Keratinocyte (primary cell): Measurements from ENCODE around the gene BCS1L. TPM values are rescaled to one million over a fixed set of nuclear protein-coding genes. Genes with fewer than 3 reads are reported as not detected.

Source experiments
- DNase-seq: peaks from one replicate; pipeline ENCODE4 v3.0.0-alpha.2; 2011; ENCODE audit warnings: low read depth, missing footprints, low spot score
- FAIRE-seq: peaks from 2 replicates; lab custom pipeline; 2011; peaks lifted over from hg19 to GRCh38; lab: Jason Lieb, UNC
- H2AFZ ChIP-seq: 2 replicates; pipeline ENCODE4 v1.6.0; 2012; ENCODE audit warnings: low read length, control low read depth, inconsistent platforms; ENCODE audit not compliant: control insufficient read depth
- H3K27ac ChIP-seq: 2 replicates; pipeline ENCODE4 v1.5.1; 2011; ENCODE audit warnings: low read length; ENCODE audit not compliant: control insufficient read depth, insufficient read depth
- H3K27me3 ChIP-seq: 3 replicates; pipeline ENCODE4 v1.6.0; 2011; ENCODE audit warnings: low read length; ENCODE audit not compliant: control insufficient read depth, insufficient read depth; ENCODE audit errors: extremely low read depth
- H3K36me3 ChIP-seq, 2 experiments: 2 replicates in 1 of 2; 3 replicates in 1 of 2; pipeline ENCODE4 v1.5.1; 2011; ENCODE audit warnings: low read length in 2 of 2, mild to moderate bottlenecking in 1 of 2; ENCODE audit not compliant: control insufficient read depth in 2 of 2, insufficient read depth in 2 of 2; ENCODE audit errors: extremely low read depth in 1 of 2
- H3K4me1 ChIP-seq: 3 replicates; pipeline ENCODE4 v1.5.1; 2011; ENCODE audit warnings: low read length; ENCODE audit not compliant: control insufficient read depth, insufficient read depth; ENCODE audit errors: extremely low read depth
- H3K4me2 ChIP-seq: 3 replicates; pipeline ENCODE4 v1.6.0; 2011; ENCODE audit warnings: low read depth, low read length; ENCODE audit not compliant: control insufficient read depth, insufficient read depth; ENCODE audit errors: extremely low read depth
- H3K4me3 ChIP-seq, 3 experiments: fragments of 200-600 bp in 1 of 3; sonication (generic) in 1 of 3; 2 replicates in 2 of 3; 3 replicates in 1 of 3; pipeline ENCODE4 v1.5.1; 2011 to 2016; ENCODE audit warnings: low read length in 3 of 3, mild to moderate bottlenecking in 3 of 3, control low read depth in 2 of 3, inconsistent platforms in 1 of 3, low read depth in 1 of 3, mixed read lengths in 1 of 3, mixed run types in 1 of 3, moderate library complexity in 1 of 3; ENCODE audit not compliant: control insufficient read depth in 2 of 3, insufficient read depth in 2 of 3; ENCODE audit errors: extremely low read depth in 1 of 3
- H3K79me2 ChIP-seq: 2 replicates; pipeline ENCODE4 v1.6.0; 2012; ENCODE audit warnings: low read length; ENCODE audit not compliant: control insufficient read depth, insufficient read depth
- H3K9ac ChIP-seq: 3 replicates; pipeline ENCODE4 v1.6.0; 2011; ENCODE audit warnings: low read length; ENCODE audit not compliant: control insufficient read depth, insufficient read depth; ENCODE audit errors: extremely low read depth
- H3K9me1 ChIP-seq: 3 replicates; pipeline ENCODE4 v1.6.0; 2011; ENCODE audit warnings: low read length; ENCODE audit not compliant: control insufficient read depth, insufficient read depth; ENCODE audit errors: extremely low read depth
- H3K9me3 ChIP-seq: 2 replicates; pipeline ENCODE4 v1.5.1; 2012; ENCODE audit warnings: low read depth, low read length; ENCODE audit not compliant: control insufficient read depth
- H4K20me1 ChIP-seq: 3 replicates; pipeline ENCODE4 v1.6.0; 2011; ENCODE audit warnings: low read length; ENCODE audit not compliant: control insufficient read depth, insufficient read depth; ENCODE audit errors: extremely low read depth
- CTCF ChIP-seq, 3 experiments: IDR thresholded peaks in 1 of 3; conservative IDR thresholded peaks in 1 of 3; optimal IDR thresholded peaks in 1 of 3; 2 replicates in 2 of 3; 3 replicates in 1 of 3; pipeline versions ENCODE3 to v1.5.1; 2011; ENCODE audit warnings: low read length in 3 of 3, mild to moderate bottlenecking in 3 of 3, moderate library complexity in 2 of 3, control low read depth in 1 of 3, inconsistent platforms in 1 of 3; ENCODE audit not compliant: insufficient read depth in 2 of 3; ENCODE audit errors: extremely low read depth in 1 of 3
- EZH2 ChIP-seq: IDR thresholded peaks from one replicate; pipeline ENCODE4 v1.6.1; 2012; ENCODE audit warnings: inconsistent platforms, mild to moderate bottlenecking, low read length, moderate library complexity
- dilution Hi-C: fragments of 300-500 bp; cut with MboI; formaldehyde crosslinking; loops from one replicate; pipeline ENCODE4 v1.7.0; 2020; ENCODE audit warnings: low sequenced_read_pairs; ENCODE audit not compliant: extremely low pct_ligation_motif_present
- polyA plus RNA-seq, 5 experiments: library from polyadenylated mRNA; depleted of rRNA in 3 of 5; stranded (reverse) in 3 of 5; stranded (forward) in 1 of 5; unstranded in 1 of 5; fragments of >200 nt; gene quantifications; 1 replicate in 1 of 5; 2 replicates in 3 of 5; 3 replicates in 1 of 5; pipeline versions ENCODE4 v1.2.1 to v1.2.3, GENCODE V29; 2011 to 2012; ENCODE audit warnings: missing spikeins in 2 of 5, low read depth in 1 of 5, low replicate concordance in 1 of 5

Gene BCS1L
- polyA plus RNA-seq, 1 donor (not counting 4 experiments of a cell fraction or from before 2014, with no cell fraction given): 57.7 TPM

DNA sequence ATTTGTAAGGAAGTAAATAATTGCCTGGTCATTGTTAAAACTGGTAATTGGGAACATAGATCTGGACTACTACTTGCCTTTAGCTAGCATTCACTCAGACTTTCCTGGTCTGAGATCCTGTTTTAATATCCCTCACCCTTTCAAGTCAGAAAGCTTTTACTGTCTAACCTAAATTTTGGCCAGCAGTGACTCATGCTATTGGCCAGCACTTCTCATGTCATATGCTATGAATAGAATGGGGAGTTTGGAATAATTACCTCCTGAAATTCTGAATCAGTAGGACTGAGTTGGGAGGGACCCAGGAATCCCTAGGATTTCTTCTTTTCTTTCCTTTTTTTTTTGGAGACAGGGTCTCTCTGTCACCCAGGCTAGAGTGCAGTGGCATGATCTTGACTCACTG, 31.8 kb downstream of the BCS1L start:
- peaks cover 15% of the 10 kb centered on the region in 2 experiments for H3K36me3 ChIP-seq
- TF ChIP-seq EZH2 (no peak), CTCF (optimal IDR thresholded peaks at IDR 0.05 in 1 of 3, IDR thresholded peaks at IDR 0.05 in 1 of 3, conservative IDR thresholded peaks at IDR 0.05 in 1 of 3; ENCODE audit: extremely low read depth in 1 of 3, insufficient read depth in 2 of 3, low read length in 3 of 3) (no peak)
- no peak overlapping the region for H2AFZ ChIP-seq
- dilution Hi-C loops: no loop called here
- no peaks in the 10 kb centered on the region for H3K27me3 ChIP-seq
- no peaks in the 10 kb centered on the region for H4K20me1 ChIP-seq
- no peaks in the 10 kb centered on the region for H3K4me1 ChIP-seq
- H3K9me1 ChIP-seq: no peaks in the 10 kb centered on the region
- no peak overlapping the region for H3K9ac ChIP-seq
- no peak overlapping the region for H3K4me2 ChIP-seq
- no peaks in the 10 kb centered on the region for H3K79me2 ChIP-seq
- DNase-seq (no peak), FAIRE-seq (no peak)
- H3K27ac ChIP-seq: no peak overlapping the region
- H3K9me3 ChIP-seq: no peaks in the 10 kb centered on the region
- H3K4me3 ChIP-seq: no peak overlapping the region

DNA sequence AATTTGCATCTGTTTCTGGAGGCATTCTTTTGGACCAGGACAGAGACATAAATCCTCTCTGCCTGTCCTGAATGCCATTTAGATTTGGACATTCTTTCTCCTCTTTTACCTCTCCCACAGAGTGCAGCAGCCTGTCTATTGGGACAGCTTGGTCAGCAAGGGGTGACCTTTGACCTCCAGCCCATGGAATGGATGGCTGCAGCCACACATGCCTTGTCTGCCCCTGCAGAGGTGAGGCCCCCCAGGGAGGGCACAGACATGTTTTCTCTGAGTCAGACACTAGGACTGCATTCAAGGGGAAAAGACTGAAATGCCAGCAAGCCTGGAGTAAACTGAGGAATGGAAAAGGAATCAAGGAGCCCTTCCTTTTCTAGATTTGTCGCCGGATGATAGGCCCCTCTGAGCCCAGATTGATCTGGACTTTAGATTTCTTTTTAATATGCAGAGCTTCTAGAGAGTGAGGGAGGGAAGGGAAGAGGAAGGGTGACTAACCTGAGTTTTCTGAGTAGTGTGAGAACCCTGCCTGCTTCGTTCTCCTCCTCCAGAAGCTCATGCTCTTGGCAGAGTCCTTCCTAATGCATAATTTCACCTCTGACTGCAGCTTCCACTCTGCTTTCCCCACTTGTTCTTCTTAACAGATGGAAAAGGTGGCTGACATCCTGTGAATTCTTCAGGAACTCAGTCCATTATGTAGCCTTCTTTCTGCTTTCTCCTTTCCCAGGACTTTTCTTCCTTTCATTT, 35.1 kb downstream of the BCS1L start:
- H2AFZ ChIP-seq: no peak overlapping the region
- no peaks in the 10 kb centered on the region for H4K20me1 ChIP-seq
- no peaks in the 10 kb centered on the region for H3K27me3 ChIP-seq
- DNase-seq (no peak), FAIRE-seq (no peak)
- H3K9me1 ChIP-seq: no peaks in the 10 kb centered on the region
- no peak overlapping the region for H3K4me3 ChIP-seq
- no peaks in the 10 kb centered on the region for H3K9me3 ChIP-seq
- no peaks in the 10 kb centered on the region for H3K4me1 ChIP-seq
- no peaks in the 10 kb centered on the region for H3K79me2 ChIP-seq
- no peak for TF ChIP-seq CTCF (optimal IDR thresholded peaks at IDR 0.05 in 1 of 3, IDR thresholded peaks at IDR 0.05 in 1 of 3, conservative IDR thresholded peaks at IDR 0.05 in 1 of 3; ENCODE audit: extremely low read depth in 1 of 3, insufficient read depth in 2 of 3, low read length in 3 of 3)
- no peak for TF ChIP-seq EZH2
- H3K27ac ChIP-seq: no peak overlapping the region
- no peak overlapping the region for H3K9ac ChIP-seq
- H3K4me2 ChIP-seq: no peak overlapping the region
- H3K36me3 ChIP-seq: peaks cover 19 to 21% of the 10 kb centered on the region in 2 experiments
- dilution Hi-C loops: no loop called here
